ENCODE measurements around the gene AGBL4.
"Not testable (repeated sequence)": the region's sequence is repeated elsewhere in the genome, so short reads cannot be mapped to it uniquely, and the experiment has no call there.

The AGBL4 gene

GRCh38 chr1:49424782-49425181 is 599.0 kb downstream of the AGBL4 start:
- DNase-seq = no peak

- no peak for DNase-seq
These were observed 607.0 kb downstream of the AGBL4 start for GRCh38 chr1:49416758-49417157.

DNA sequence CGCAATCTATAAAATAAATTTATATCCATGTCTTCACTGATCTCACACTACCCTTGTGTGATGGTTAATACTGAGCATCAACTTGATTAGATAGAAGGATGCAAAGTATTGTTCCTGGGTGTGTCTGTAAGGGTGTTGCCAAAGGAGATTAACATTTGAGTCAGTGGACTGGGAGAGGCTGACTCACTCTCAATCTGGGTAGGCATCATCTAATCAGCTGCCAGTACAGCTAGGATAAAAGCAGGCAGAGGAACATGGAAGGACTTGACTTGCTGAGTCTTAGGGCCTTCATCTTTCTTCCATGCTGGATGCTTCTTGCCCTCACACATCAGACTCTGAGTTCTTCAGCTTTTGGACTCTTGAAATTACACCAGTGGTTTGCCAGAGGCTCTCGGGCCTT is 615.4 kb downstream of the AGBL4 start:
- no peak for DNase-seq

DNA sequence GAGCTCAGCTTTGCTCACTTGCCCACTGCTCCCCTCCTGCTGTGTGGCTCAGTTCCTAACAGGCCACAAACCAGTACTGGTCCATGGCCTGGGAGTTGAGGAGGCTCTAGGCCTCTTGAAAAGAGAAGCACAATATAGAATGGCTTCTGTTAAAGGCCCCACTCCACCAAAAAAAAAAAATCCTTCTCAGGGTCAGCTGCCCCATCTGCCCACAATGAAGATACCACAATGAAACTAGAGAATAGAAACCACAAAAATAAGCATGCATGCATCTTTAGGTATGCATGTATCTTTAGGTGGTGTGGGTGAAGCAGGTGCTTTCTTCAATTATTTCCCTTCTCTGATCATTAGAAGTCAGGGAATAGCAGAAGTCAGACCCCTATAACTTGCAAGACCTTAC is 626.7 kb downstream of the AGBL4 start:
- no peak for DNase-seq

DNA sequence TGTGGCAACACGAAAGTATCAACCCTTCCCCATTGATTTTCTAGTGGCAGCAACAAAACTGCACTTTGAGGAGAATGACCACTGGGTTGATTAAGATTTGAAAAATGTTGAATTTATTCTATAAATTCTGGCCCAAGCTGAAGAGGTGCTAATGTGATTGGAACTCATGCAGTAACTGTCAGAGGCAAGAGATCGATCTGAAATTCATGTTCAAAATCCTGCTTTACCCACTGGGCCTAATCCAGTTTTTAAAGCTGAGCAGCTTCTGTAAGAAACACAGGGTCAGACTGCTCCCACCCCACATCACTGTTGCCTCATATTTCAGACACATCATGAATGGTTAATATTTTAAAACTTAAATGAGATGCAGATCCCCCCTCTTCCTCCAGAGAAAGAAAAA is 629.6 kb downstream of the AGBL4 start:
- no peak for DNase-seq

DNA sequence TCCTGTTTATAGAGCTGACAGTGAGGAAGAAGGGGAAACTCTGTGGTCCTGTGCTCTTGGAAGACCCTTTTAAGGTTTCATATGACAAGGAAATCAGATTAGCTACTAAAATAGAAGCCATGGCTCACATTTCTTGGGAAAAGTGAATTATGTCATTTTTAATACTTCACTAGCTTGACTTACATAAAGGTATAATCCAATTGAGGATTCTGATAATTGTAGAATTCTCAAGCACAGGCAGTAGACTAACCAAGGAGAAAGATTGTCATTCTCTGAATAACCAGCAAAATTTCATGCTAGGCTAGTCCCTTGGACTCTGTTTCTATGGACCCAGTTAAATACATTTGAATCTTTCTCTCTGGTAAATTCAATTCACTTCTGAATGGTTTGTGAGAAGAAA is 634.1 kb downstream of the AGBL4 start:
- no peak for DNase-seq

DNA sequence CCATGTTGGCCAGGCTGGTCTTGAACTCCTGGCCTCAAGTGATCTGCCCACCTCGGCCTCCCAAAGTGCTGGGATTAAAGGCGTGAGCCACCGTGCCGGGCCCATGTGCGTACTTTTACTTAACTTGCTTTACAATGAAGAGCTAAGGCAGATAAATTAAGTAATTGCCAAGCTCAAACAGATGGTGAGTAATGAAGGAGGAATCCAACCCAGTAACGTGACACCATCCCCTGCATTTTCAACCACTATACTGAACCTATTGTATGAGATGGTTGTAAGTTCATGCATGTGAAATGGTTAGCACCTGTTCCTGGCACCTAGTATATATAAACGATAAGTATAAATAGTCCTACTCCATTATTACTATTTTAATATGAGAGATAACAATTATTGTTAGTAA is 659.1 kb downstream of the AGBL4 start:
- peak; percentile 19 for DNase-seq

GRCh38 chr1:49363628-49364027 is 660.1 kb downstream of the AGBL4 start:
- no peak for DNase-seq

DNA sequence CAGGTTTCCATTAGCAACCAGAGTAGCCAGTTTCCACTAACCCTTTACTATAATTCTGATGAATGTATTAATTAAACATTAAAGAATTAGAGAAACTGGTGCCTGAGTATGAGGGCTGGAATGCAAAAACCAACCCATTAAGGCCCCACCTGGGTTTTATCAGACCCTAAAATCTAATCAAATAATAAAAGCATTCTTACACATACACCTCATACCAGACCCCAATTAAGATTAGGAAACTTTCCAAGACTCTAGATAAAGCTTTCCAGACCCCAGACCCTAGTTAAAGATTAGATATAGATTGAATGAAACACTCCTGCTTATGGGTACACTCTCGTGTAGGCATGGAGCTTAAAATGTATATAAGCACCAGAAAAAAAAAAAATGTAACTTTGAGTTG is 665.7 kb downstream of the AGBL4 start:
- no peak for DNase-seq

DNA sequence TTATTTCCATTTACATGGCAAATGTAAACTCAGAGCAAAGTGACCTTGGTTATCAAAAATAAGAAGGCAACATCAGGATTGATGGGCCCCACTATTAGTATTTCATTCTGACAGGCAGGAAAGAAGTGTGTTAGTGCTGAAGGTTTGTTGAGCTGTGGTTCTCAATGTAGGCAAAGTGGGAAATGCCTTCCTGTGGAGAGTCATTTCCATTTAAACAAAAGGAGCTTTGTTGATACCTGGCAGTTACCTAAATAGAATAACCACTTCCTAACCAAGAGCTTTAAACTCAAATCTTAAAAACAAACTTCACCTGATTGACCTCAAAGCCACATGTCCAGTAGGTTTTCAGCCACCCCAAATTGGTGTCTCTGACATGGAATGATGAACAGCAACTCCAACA is 667.2 kb downstream of the AGBL4 start:
- DNase-seq = no peak

- no peak for DNase-seq
These were observed 672.0 kb downstream of the AGBL4 start for GRCh38 chr1:49351768-49352167.

- DNase-seq = no peak
These were observed 676.9 kb downstream of the AGBL4 start for GRCh38 chr1:49346767-49347349.

DNA sequence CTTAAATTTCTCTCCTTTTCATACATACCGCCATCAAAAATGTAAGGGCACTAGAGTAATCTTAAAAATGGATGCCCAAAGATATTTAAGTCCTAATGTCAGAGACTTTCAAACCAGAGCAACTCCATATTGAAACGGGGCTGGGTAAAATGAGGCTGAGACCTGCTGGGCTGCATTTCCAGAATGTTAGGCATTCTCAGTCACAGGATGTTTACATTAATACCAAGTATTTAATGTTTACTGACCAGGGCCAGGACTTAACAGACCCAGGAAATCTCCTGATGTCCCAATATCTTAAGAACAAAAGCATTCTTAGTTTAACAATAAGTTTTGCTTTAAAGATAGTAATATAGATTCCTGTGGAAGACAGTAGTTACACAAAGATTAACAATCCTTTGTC is 683.2 kb downstream of the AGBL4 start:
- DNase-seq = no peak

- no peak for DNase-seq
These were observed 684.7 kb downstream of the AGBL4 start for GRCh38 chr1:49339043-49339442.

DNA sequence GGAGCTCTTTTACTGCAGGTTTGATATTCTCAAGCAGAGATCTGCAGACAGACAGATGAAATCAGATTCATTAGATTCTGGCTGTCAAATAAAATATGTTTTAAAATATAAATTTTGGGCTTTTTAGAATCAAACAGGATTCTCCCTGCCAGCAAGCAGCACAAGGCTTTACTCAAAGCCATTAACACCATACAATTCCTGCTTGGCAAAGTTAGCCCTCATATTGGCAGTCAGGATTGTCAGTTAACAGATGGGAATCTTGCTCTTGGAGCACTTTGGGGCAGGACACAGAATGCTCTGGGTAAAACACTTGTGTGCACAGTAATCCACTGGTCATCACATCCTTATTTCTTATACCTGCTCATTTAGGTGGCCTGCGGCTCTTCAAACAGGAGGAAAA is 686.5 kb downstream of the AGBL4 start:
- DNase-seq = no peak

- no peak for DNase-seq
These were observed 689.8 kb downstream of the AGBL4 start for GRCh38 chr1:49333906-49334305.

GRCh38 chr1:49331066-49331852 is 692.5 kb downstream of the AGBL4 start:
- no peak for DNase-seq

DNA sequence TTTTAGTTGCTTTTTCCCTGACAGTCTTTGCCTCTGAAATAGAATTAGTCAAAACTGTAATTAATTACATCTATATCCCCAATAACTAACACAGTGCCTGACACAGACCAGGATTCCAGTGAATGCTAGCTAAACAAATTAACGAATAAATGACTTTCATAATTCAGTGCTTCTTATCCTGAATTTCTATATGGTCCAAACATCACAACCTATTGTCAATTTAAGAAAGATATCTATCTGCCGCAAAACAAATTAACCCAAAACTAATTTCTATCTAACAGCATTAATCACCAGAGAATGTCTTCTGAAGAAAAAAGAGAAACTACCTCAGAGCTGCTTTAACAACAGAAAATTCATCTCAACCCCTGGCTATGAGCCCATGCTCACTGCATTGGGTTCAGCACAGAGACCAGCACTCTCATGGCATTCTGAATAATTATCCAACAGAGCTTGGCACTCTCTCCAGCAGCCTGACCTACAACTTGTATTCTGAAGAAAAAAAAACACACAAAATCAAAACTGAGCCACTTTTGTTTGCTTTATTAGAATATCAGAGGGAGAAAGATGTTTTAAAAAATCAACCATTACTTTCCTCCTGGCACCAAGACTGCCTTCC is 699.7 kb downstream of the AGBL4 start:
- DNase-seq = no peak

DNA sequence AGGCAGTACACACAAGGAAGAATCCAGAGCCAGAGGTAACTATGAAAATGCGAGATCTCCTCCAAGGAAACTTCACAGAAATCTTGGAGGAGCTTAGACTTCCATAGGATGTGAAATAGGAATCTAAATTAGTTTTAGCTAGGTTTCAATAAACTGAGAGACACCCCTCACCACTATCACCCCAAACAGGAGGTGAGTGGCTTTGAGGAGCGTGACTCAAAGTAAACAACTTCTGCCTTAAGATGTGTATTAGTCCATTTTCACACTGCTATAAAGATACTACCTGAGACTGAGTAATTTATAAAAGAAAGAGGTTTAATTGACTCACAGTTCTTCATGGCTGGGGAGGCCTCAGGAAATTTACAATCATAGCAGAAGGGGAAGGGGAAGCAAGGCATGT is 703.3 kb downstream of the AGBL4 start:
- DNase-seq = not testable (repeated sequence)

DNA sequence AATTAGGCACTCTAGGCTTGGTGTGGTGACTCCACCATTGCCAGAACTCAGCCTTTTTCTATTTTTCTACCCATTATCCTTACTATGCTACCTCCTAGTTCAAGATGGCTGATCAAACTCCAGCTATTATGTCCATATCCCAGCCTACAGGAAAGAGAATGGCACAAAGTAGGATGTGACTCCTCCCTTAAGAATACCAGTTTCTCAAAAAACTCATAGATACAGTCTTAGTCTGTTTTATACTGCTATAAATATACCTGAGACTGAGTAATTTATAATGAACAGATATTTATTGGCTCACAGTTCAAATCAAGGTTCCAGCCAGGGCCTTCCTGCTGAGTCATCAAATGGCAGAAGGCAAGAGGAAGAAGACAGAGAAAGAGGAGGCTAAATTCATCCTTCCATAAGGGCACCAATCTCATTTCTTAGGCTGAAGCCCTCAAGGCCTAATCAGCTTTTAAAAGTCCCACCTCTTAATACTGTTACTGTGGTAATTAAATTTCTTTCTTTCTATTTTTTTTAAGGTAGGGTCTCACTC is 704.3 kb downstream of the AGBL4 start:
- no peak for DNase-seq

GRCh38 chr1:49318218-49318617 is 705.5 kb downstream of the AGBL4 start:
- no peak for DNase-seq

- no peak for DNase-seq
These were observed 716.3 kb downstream of the AGBL4 start for GRCh38 chr1:49307457-49307856.

- DNase-seq = no peak
These were observed 717.2 kb downstream of the AGBL4 start for GRCh38 chr1:49306507-49307070.

DNA sequence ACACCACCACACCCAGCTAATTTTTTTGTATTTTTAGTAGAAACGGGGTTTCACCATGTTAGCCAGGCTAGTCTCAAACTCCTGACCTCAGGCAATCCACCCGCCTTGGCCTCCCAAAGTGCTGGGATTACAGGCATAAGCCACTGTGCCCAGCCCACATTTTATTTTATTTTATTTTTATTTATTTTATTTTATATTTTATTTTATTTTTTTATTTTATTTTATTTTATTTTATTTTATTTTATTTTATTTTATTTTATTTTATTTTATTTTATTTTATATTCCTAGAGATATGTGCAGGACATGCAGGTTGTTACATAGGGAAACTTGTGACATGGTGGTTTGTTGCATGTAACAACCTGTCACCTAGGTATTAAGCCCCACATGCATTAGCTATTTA is 721.4 kb downstream of the AGBL4 start:
- not testable (repeated sequence) for DNase-seq

All from NCI-H1694 treated with DMSO at 0.1 percent for 48 hours (cell line).